HK-2 (cell line): Measurements from ENCODE around the gene DEFB124.
"Not testable (repeated sequence)": the region's sequence is repeated elsewhere in the genome, so short reads cannot be mapped to it uniquely, and the experiment has no call there.

Source experiments
- DNase-seq: peaks from one replicate; pipeline ENCODE4 v3.0.0-alpha.2; 2018; ENCODE audit not compliant: unreplicated experiment

DEFB124 gene

DNA sequence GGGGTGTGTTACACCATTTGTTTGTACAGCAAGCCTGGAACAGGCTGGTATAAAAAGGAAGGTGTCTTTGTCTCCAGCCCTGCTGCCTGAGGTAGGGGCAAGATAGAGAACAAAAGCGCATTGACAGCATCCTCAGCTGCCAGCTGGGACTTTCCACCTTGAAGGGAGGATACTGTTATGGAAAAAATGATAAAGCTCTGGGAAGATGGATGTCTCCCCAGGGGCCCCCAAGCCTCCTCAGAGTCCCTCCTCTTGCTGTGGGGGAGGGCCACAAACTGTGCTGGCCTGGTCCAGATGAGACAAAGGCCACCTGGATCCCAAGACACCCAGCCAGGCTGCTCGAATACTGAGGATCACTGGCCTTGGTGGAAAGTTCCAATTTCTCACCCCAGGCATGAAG, 13.2 kb upstream of the DEFB124 start:
- no peak for DNase-seq

DNA sequence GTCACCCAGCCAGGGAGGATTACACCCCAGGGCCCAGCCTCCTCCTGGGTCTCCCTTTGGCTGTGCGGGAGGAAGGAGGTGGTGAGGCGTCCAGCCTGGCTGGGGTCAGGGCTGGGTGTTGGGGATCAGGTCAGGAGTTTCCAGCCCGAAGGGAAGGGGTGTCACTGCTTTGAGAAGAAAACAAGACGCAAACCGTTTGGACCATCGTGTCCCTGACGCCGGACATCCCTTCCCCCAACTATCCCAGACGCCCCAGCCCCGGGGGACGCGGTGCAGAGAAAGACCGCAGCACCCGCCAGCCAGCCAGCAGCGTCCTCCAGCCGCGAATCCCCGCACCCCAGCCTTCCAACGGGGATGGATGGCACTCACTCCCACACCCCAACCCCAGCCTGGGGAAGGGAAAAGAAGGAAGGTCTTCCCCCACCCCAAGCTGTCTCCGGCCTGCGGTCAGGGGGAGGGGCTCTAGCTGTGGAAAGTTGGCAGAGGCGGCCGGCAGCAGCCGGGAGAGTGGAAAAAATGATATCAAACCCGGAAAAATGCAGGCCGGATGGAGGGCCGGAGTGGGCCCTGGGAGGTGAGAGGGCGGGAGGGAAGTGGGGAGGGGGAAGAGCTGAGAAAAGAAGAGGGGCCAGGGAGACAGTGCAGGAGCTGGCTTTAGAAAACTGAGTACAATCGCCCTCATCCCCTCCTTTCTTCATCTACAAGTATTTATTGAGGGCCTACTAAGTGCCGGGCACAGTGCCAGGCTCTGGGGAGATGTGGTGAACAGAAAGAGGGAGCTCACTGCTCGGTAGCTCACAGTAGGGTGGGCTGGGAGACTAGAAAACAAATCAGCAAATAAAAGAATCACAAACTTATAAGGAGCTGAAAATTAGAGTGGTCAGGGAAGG, 10.8 kb upstream of the DEFB124 start:
- DNase-seq, result peak; percentile 53

DNA sequence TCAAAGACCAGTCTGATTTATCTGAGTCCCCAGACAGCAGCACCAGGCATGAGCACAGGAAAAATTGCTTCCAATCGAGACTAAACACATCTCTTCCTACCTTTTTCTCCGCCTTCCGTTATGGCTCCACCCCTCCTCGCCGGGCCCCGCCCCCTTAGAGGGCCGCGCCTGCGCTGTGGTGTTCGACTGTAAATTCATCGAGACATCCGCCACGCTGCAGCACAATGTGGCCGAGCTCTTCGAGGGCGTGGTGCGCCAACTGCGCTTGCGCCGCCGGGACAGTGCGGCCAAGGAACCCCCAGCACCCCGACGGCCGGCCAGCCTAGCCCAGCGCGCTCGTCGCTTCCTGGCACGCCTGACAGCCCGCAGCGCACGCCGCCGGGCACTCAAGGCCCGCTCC, 9.1 kb upstream of the DEFB124 start:
- DNase-seq, result no peak

DNA sequence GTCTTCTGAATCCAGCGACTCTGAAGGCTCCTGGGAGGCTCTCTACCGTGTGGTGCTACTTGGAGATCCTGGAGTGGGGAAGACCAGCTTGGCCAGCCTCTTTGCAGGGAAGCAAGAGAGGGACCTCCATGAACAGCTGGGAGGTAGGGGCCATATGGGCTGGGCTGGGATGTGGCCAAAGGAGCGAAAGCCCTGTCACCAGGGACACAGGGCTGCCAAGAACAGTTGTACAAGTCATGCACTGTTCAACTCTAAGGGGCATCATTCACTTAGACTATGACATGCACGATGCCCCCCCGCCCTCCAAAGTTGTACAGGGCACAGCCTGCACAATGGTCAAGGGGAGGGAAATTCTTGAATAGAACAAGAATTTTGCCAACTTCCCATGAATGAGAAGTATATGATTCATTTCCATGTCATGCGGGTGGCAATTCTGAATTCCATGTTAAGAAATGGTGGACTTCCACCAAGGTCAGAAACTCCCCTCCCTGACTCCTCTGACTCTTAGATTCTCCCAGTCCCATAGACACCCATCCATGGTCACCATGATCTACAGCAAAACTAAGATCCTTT, 1.8 kb upstream of the DEFB124 start:
- DNase-seq, result no peak

DNA sequence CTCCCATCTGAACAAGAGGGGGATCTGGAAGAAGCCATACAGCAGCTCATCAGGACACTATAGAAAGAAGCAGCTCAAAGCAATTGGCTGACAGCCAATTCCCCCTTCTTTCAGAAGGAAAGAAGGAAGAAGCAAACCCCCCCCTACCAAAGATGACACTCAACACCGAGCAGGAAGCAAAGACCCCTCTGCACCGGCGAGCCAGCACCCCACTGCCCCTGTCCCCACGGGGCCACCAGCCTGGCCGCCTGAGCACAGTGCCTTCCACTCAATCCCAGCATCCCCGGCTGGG, 1.3 kb upstream of the DEFB124 start:
- no peak for DNase-seq

DNA sequence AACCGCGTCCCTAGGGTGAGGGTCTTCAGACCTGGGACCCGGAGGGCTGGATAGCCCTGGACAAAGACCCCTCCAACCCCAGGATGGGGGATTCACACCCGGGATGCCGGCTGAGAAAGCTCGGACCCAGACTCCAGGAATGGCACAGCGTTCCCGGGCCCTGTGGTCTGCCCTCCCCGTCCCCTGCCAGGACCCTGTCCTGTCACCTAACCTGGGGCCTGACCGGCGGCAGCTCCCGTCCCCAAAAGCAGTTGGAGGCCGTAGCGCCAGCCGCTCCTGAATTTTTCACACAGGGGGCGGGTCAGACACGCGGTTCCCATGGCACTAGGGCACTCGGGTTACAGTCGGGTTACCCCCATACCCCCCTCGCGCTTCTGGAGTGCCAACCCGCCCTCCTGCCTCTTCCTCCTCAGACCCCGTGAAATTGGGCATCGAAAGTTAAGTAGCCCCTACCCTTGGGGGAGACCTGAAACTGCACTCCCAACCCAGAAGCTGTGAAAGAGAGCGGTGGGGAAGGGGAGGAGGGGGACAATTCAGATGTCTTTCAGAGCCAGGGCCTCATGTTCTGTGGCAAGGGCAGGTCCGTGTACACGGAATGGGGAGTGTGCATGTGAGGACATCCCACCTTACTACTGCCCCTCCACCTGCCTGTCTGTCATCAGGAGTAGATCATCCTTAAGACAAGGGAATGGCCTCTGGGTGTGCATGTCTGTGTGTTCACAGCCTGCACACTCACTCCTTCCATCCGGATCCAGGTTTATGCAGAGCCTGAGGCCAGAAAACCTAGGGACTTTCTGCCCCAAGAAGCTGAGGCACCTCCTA, 756 bp upstream of the DEFB124 start:
- no peak for DNase-seq

DNA sequence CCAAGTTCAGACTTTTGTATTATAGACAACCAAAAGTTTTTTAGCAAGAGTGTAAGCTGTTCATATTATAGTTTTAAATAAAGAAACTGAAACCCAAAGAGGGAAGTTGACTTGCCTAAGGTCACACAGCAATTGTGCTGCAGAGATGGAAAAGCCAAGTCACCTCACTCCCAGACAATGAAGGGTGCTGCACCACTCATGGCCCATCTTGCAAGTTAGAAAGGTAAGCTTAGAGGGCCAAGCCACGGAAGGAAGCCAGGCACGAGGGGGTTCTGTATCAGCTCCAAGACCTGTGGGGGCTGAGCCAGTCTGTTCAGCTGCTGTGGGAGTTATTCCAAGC, 860 bp downstream of the DEFB124 start:
- DNase-seq, result no peak

DNA sequence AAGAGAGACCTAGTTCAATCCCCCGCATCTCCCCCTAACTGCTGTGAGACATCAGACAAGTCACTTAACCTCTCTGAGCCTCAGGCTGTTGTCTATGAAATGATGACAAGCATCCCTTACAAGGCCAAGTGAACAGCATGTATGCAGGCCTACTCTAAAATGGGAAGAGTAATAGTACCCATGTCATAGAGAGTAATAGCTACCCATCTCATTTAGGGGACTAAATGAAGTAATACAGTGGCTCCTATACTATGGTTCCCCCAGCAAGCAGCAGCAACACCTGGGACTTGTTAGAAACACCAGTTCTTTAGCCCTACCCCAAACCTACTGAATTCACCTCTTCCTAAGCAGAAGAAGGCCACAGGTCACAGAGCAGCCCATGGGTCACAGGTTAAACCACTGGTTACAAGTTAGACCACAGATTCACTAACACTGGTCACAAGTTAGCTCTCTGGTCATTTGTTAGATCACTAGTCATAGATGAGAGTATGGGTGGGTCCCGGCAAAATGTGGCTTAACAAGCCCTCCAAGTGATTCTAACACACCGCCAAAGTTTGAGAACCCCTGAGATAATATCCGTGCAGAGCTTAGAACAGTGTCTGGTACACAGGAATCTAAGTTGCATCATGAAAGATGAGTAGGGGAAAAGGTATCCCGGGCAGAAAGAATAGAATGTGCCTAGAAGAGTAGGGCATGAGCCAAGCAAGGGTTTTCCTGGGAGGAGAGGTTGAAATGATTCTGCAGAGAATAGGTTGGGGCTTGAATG, 1.4 kb downstream of the DEFB124 start:
- no peak for DNase-seq

DNA sequence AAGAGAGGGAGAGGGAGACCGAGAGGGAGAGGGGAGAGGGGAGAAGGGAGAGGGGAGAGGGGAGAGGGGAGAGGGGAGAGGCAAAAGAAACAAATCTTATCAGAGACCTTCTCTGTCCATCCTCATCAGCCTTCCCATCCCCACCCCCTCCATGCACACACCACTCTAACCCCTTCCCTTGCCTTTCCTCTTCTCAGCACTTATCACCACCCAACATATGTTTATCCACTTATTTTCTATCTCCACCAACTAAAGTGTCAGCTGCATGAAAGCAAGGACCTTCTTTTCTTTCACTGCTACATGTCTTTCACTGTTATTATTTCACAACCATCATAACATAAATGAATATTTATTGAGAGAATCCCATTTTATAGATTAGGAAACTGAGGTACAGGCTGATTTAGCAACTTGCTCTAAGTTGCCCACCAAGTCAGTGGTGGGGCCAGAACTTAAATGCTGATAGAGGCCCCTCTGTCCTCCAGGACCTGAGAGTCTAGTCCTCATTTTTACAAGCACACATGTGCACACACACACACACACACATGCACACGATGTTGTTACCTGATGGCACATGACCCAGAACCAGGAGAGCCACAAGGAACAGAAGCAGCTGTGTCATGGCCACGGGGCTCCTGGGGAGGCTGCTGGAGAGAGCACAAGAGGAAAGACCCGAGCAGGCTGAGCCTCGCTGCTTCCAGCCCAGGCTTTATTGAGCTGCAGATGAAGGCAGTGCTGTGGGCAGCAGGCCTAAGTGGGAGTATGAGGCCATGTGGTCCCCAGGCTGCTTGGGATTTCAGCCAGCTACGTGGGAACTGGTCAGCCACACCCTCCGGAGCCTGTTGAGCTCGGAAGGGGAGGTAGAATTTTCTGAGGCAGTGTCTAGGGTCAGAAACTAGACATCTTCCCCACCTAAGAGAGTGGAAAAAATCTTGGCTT, 2.3 kb downstream of the DEFB124 start:
- DNase-seq, result no peak

DNA sequence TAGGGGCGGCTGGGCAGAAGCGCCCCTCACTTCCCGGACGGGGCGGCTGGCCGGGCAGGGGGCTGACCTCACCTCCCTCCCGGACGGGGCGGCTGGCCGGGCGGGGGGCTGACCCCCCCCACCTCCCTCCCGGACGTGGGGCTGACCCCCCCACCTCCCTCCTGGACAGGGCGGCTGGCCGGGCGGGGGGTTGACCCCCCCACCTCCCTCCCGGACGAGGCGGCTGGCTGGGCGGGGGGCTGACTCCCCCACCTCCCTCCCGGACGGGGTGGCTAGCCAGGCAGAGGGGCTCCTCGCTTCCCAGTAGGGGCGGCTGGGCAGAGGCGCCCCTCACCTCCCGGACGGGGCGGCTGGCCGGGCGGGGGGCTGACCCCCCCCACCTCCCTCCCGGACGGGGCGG, 4.0 kb downstream of the DEFB124 start:
- DNase-seq, result not testable (repeated sequence)

DNA sequence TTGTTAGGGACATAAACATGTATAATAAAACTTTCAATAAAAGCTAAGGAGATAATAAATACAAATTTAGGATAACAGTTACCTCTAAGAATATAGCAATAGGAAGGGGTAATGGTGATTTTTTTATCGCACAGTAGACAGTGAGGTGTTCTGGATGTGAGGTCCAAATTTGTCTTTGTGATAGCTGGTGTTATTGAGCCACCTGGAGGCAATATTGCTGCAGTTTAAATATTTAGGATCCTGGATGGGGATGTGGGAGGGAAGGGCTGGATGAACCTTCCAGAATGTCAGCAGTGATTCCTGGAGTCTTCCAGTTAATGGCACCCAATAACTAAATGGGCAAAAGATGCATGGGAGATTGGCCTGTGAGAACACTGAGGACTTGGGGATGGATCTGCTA, 20.6 kb downstream of the DEFB124 start:
- DNase-seq, result no peak

DNA sequence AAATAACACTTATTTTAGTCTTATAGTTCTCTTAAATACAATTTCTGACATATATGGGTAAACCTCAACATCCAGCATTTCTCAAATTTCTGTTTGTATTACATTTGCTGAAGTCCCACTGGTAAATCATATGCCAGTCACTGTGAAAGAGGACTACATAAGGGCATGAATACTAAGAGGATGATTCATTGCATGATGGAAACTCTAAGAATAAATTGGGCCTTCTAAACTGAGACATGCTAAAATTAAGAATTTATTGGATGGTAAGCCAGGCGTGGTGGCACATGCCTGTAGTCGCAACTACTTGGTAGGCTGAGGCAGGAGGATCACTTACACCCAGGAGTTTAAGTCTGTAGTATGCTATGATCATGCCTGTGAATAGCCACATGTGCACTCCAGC, 22.4 kb downstream of the DEFB124 start:
- no peak for DNase-seq

DNA sequence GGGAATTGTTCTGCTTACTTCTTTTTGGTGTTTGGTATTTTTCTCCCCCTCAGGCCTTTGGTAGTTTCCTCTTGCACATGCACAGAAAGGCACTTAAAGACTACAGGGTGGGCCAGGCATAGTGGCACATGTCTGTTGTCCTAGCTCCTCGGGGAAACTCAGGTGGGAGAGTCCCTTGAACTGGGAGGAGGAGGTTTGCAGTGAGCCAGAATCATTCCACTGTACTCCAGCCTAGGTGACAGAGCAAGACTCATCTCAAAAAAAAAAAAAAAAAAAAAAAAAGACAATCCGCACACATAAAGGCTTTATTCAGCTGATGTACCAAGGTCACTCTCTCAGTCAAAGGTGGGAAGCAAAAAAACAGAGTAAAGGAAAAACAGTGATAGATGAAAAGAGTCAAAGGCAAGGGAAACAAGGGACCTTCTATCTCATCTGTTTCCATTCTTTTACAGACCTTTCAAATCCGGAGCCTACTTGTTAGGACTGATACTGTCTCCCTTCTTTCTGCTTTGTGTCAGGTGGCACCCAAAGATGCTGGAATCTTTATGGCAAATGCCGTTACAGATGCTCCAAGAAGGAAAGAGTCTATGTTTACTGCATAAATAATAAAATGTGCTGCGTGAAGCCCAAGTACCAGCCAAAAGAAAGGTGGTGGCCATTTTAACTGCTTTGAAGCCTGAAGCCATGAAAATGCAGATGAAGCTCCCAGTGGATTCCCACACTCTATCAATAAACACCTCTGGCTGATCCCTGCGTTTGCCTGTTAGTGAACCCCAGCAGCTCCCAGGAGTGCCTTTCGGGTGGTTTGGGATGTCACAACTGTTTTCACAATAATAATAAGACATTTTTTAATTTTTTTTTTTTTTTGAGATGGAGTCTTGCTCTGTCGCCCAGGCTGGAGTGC, 25.2 kb downstream of the DEFB124 start:
- DNase-seq, result no peak

DNA sequence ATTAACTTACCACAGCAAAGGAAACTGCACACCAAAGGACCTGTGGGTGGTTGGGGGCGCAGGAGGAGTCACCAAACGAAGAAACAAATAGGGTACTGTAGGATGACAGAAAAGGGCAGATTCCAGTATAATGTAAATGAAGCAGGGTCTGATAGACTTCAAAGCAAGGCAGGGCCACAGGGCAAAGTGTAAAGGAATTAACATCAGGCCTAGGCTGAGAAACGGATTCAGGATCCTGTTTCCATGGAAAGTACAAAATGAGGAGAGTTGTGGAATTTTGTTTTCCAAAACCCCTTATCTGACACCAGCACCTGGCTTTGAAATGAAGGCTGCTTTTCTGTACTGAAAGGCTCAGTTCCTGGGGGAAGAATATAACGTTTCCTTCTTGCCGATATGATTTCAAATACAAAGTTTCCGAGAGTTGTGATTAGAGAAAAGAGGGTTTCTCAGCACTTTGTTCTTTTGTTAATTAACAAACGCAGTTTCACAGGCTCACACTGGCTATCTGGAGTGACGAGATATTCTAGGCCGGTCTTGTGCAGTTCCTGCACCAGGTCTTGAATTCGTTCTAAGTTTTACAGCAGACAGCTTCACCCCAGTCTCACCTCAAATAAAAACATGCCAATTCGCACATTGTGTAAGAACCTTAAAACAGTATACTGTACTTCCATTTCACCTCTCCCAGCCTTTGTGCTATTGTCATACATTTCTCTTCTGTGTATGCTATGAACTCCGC, 28.7 kb downstream of the DEFB124 start:
- no peak for DNase-seq

DNA sequence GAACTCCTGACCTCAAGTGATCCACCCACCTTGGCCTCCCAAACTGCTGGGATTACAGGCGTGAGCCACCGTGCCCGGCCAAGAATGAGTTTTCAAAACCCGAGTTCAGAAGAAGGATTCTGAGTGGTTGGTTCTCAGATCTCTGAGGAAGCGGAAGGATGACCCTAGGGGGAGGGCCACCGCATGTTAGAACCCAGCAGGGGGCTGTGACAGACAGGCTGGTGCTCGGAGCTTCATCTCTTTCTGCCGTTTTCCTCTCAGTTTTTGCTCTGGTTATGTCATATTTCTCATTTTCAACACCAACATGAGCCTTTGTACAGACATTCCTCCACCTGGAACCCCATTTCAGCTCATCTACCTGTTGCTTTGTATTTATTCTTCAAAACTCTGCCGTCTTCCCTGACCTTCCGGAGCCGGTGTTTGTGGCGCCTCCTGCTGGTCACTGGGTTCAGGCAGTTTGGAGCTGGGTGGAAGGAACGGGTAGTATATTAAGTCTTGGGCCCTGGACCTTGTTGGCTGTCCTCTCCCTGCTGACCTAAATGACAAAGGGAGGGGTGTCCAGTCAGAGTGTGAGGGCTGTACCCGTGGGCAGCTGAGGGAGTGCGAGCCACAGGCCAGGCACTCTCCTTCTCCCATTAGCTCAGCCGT, 34.8 kb downstream of the DEFB124 start, which contains the start of gene DEFB123:
Gene DEFB123, plus strand, starts transcription at position 621 of the 648 bp plus-strand sequence. CDS start 67 bp downstream, outside the sequence.
- DNase-seq, result no peak

DNA sequence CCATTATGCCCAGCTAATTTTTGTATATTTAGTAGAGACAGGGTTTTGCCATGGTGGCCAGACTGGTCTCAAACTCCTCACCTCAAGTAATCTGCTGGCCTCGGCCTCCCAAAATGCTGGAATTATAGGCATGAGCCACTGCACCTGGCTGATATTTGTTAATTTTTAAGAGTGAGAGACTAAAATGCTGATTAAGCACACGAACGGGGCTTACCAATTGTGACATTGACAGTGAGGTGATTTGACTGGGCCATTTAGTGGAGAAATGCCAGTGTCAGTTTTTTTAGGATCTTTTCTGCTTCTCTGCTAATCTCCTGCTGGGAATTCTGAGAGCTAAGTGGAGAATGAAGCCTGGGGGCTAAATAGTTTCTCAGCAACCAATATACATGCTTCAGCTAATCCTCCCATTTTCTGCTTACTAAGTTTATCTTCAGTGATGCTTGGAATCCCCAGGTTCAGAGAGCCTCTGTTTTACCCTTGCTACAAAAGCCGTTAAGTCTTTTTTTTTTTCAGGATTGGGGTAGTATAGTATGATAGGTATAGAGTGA, 44.3 kb downstream of the DEFB124 start:
- DNase-seq, result no peak

DNA sequence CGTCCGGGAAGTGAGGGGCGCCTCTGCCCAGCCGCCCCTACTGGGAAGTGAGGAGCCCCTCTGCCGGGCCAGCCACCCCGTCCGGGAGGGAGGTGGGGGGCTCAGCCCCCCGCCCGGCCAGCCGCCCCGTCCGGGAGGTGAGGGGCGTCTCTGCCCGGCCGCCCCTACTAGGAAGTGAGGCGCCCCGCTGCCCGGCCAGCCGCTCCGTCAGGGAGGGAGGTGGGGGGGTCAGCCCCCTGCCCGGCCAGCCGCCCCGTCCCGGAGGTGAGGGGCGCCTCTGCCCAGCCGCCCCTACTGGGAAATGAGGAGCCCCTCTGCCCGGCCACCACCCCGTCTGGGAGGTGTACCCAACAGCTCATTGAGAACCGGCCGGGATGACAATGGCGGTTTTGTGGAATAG, 47.4 kb downstream of the DEFB124 start:
- not testable (repeated sequence) for DNase-seq

DNA sequence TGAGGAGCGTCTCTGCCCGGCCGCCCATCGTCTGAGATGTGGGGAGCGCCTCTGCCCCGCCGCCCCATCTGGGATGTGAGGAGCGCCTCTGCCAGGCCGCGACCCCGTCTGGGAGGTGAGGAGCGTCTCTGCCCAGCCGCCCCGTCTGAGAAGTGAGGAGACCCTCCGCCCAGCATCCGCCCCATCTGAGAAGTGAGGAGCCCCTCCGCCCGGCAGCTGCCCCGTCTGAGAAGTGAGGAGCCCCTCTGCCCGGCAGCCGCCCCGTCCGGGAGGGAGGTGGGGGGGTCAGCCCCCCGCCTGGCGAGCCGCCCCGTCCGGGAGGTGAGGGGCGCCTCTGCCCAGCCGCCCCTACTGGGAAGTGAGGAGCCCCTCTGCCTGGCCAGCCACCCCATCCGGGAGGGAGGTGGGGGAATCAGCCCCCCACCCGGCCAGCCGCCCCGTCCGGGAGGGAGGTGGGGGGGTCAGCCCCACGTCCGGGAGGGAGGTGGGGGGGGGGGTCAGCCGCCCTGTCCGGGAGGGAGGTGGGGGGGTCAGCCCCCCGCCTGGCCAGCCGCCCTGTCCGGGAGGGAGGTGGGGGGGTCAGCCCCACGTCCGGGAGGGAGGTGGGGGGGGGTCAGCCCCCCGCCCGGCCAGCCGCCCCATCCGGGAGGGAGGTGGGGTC, 47.9 kb downstream of the DEFB124 start:
- not testable (repeated sequence) for DNase-seq
